HUDEP-2 (cell line): ENCODE results near the gene DHX8.
"Not testable (repeated sequence)": the region's sequence is repeated elsewhere in the genome, so short reads cannot be mapped to it uniquely, and the experiment has no call there.

Source experiments
- DNase-seq, 76 experiments: peaks; one replicate each; lab custom pipeline; 2025; ENCODE audit not compliant: unreplicated experiment in 76 of 76; lab: John Stamatoyannopoulos, UW

The DHX8 gene

DNA sequence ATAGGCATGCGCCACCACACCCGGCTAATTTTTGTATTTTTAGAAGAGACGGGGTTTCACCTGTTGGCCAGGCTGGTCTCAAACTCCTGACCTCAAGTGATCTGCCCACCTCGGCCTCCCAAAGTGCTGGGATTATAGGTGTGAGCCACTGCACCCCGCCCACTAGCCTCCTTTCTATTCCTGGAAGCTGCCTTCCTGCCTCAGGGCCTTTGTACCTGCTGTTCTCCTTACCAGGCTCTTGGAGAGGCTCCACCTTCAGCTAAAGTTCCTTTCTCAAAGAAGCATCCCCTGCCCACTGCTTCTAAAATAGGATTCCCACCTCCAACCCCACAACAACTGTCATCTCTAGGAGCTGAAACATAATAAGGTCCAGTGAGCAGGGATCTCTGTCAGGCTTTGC, 23.9 kb upstream of the DHX8 start:
- DNase-seq: not testable (repeated sequence)

DNA sequence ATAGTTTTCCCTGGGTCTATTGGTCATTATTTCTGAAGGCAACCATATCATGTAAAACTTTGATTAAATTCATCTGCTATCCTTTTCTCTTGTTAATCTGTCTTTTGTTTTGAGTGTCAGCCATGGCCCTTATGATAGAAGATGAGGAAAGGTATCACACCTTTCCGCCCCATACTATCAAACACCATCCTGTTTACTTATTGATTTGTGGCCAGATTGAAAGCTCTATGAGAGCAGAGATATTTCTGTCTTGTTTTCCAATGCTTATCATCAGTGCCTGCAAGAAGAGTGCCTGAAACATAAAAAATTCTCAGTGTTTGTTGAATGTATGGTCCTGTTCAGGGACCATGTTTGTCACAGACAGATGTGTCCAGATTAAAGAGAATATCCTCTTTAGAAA, 22.6 kb upstream of the DHX8 start:
- DNase-seq: no peak

DNA sequence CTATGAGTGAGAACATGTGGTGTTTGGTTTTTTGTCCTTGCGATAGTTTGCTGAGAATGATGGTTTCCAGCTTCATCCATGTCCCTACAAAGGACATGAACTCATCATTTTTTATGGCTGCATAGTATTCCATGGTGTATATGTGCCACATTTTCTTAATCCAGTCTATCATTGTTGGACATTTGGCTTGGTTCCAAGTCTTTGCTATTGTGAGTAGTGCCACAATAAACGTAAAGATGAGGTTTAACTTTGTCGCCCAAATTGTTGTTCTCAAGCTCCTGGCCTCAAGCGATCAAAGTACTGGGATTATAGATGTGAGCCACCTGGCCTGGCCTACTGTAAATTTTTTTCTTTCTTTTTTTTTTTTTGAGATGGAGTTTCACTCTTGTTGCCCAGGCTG, 21.2 kb upstream of the DHX8 start:
- DNase-seq: not testable (repeated sequence)

DNA sequence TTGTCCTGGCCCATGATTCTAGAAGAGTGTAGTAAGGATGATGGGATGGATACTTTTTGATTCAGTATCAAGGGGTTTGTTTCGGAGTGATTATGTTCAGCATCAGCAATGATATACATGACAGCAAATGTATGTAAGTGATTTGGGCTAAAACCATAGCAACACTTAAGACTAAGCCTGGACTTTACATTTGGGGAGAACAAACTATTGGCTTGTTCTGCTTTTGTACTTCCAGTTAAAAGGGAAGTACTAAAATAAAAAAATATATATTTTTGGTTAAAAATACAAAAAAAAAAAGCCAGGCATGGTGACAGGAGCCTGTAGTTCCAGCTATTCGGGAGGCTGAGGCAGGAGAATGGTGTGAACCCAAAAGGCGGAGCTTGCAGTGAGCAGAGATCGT, 20.5 kb upstream of the DHX8 start:
- no peak for DNase-seq

DNA sequence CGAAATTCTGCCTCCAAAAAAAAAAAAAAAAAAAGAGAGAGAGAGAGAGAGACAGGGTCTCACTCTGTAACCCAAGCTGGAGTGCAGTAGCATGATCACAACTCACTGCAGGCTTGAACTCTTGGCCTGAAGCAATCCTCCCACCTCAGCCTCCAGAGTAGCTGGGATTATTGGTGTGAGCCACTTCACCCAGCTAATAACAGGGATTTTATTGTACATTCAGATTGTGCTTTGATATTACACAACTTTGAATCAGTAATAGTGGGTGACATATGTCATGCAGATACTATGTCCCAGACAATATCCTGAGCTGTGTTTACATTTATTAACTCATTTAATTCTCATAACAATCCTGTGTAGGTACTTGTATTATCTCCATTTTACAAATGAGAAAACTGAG, 19.7 kb upstream of the DHX8 start:
- no peak for DNase-seq

DNA sequence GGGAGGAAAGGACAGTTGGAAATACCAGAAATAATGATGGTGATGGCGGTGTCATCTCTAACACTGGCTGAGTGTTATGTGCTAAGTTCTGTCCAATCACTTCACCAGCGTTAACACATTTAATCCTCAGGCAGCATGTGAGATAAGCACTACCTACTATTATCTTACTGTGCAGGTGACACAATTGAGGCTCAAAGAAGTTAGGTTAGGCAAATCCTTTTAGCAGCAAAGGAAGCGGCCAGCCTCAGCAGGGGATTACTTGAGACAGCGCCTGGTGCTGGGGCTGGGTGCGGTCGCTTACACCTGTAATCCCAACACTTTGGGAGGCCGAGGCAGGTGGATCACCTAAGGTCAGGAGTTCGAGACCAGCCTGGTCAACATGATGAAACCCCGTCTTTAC, 18.7 kb upstream of the DHX8 start:
- no peak for DNase-seq

DNA sequence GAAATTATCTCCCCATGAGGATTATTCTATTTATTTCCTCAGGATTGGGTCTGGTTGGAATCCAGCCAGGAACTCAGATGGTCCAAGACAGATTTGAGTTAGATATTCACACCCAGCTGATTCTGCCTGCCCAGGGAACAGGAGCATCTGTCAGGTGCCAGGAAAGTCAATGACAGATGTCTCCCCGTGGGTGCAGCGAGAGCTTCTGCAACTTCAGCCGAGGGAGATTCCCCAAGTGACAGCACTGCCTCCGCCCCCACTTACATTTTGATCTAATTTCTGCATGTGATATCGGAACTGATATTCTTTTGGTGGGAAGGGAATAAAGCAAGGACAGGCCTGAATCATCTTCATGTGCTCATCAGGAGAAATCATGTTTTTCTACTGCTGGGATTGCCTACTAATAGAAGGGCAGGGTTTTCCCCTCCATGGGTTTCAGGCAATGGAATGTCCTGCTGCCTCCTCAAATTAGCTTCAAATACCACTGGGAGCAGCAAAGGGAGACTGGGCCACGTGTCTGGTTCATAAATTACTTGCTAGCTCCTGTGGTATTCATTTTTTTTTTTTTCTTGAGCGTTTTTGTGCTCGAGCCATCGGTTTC, 15.7 kb upstream of the DHX8 start:
- DNase-seq: no peak

DNA sequence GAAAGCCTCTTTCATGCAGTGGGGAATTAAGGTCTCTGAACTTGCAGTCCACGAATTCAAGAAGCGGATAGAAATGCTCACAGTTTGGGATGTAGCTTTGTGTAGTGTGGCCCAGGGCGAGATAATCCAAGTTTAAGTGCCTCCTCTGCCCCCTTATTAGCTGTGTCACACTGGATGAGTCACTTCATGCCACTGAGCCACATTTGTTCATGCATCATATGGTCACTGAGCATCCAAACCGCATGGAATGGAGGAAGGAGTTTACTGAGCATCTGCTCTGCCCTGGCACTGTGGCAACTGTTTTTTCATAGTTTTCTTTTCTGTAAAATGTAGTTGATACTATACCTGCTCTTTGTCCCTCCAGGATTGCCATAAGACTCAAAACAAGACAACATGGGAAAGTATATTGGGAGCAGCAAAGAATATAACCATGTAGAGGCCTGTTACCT, 15.1 kb upstream of the DHX8 start:
- DNase-seq: peak in 2 of 76 experiments; percentile 5 to 6

DNA sequence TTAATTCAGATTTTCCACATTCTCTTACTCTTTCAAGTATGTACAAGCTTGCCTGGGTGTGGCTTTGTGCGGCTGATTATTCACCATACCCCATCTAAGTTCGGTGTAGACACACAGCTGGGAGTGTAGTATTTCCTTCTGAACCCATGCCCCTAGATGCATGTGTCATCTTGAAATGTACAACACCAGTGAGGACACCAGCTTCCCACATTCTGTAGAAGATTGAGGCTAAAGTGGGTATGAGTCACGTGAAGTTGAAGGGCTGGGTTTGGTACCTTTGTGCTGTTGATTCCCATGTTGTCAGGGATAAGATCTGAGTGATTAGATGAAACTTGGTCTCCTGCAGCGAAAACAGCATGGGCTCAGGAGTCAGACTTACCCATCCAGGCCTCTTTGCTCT, 14.6 kb upstream of the DHX8 start:
- no peak for DNase-seq

DNA sequence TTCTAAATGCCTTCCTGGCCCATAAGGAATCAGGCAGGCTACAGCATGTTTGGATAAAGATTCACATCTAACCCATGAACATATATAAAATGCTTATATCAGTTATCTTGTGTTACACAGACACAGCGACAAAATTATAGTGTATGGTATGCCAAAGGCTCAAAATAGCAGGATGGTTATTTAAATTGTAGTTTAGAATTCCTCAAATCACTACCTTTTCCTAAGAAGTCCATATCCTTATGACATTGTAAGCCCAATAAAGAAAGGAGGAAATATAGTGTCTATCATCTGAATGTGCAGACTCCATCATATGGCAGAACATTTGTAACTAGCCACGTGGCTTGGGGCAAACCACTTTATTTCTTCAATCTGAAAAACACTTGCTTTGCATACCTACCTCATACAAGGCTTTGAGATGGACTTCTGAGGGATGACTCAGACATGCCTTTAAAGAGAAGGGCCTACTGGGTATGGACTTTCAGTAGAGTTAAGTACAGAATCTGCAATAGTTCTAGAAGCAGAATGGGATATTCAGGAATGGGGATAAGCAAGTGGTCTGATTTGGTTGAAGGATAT, 12.1 kb upstream of the DHX8 start:
- no peak for DNase-seq

DNA sequence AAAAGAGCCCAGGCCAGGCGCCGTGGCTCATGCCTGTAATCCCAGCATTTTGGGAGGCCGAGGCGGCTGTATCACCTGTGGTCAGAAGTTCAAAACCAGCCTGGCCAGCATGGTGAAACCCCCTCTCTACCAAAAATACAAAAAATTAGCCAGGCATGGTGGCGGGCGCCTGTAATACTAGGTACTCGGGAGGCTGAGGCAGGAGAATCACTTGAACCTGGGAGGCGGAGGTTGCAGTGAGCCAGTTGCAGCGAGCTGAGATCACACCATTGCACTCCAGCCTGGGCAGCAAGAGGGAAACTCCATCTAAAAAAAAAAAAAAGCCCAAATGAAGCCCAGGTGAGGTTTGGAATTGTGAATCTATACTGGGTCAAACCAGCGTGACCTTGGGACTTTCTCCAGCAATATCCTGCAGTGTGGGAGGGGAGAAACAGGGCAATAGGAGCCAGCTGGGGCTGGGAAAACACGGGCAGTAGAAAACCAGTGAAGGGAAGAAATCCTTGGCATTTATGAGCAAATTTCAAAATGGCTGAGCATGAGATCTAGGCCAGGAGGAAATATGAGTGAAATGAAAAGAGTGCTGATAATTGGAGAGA, 8.2 kb upstream of the DHX8 start:
- DNase-seq: no peak

DNA sequence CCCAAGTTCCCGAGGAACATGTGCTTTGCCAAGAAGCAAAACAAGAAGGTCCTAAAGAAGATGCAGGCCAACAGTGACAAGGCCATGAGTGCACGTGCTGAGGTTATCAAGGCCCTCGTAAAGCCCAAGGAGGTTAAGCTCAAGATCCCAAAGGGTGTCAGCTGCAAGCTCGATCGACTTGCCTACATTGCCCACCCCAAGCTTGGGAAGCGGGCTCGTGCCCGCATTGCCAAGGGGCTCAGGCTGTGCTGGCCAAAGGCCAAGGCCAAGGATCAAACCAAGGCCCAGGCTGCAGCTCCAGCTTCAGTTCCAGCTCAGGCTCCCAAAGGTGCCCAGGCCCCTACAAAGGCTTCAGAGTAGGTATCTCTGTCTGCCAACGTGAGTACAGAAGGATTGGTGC, 7.5 kb upstream of the DHX8 start:
- DNase-seq: not testable (repeated sequence)

DNA sequence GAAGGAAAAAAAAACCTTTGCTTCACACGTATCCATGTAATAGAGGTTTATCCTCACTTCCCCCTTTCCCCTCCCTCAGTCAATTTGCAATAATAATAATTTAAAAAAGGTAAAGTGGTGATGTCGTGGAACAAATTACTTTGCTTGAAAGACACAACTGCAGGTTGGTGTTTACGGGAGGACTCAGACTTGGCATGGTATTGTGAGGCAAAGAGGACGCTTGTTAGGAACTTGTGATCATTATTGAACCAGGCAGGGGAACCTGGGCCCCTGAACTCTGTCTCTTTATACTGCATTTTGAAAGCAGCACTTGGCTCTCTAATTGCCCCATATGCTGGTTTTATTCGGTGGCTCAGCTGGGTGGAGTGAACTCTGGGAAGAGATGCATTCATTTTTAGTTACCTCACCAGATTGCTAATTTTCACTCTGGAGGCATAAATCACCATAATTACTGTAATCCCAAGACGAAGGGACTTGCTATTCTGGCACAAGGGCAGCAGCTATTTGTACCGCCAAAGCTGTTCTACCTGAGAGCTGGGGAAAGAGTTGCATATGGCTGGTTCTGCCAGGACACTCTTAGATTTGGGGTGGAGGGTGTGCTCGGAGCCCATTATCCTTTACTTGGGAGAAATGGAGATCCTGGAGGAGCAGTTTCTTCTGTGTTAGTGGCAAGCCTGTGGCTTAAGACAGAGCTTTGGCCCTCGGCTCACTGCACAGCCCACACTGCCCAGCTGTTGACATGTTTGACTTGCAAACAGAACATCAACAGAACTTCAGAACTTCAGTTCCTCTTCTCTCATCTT, 5.7 kb upstream of the DHX8 start:
- no peak for DNase-seq

DNA sequence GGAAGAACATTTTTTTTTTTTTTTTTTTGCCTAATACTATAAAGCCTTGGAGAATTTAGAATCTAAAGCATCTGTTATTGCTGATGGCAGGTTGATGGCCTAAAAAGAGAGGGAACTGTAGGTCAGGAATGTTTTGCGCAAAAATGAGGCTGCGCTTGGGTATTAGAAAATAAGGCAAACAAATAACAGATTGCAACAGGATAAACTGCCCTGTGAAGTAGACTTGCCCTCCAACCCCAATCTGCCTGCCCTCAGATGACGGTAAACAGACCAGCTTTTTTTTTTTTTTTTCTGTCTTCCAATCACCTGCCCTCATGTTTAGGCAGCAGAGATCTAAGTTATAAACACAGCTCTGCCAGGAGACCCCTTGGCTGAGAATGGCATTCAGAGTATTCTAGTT, 3.8 kb upstream of the DHX8 start:
- no peak for DNase-seq

DNA sequence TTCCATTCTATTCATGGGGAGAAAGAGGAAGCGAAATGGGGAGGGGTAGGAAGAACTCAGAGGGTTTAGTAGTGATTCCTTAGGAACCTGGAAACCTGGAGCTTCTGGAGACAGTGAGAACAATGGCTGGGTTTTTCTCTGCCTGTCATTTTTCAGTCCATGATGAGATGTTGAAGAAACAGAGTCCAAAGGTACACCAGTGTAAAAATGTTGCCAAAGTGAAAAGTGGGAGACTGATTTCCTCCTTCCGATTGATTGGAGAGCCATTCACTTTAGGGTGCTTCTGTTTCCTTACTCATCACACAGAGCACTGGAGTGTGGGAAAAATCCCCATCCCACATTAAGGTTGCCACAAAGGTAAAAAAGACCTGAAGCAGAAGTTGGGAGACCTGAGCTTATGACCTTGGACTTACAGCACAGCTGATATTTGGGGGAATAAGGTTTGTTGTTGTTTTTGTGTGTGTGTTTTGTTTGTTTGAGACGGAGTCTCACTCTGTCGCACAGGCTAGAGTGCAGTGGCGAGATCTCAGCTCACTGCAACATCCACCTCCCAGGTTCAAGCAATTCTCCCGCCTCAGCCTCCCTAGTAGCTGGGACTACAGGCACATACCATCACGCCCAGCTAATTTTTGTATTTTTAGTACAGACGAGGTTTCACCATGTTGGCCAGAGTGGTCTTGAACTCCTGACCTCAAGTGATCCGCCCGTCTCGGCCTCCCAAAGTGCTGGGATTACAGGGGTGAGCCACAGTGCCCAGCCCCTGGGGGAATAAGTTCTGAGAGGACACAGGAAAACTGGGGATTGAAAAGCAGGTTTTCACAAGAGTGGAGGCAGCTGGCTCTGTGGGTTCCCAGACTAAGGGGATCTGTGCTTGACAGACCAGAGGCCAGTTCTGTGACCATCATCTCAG, 1.4 kb upstream of the DHX8 start:
- DNase-seq: no peak

DNA sequence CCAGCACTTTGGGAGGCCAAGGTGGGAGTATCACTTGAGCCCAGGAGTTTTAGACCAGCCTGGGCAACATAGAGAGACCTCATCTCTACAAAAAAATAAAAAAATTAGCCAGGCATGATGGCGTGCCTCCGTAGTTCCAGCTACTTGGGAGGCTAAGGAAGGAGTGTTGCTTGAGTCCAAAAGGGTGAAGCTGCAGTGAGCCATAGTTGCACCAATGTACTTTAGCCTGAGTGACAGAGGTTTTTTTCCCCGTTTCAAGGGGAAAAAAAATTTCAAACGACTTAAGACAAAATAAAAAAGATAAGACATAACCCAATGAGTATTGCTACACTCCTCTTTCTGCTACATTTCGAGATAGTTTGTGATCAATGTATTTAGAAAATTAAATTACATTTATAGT, 6.8 kb downstream of the DHX8 start:
- DNase-seq: no peak

DNA sequence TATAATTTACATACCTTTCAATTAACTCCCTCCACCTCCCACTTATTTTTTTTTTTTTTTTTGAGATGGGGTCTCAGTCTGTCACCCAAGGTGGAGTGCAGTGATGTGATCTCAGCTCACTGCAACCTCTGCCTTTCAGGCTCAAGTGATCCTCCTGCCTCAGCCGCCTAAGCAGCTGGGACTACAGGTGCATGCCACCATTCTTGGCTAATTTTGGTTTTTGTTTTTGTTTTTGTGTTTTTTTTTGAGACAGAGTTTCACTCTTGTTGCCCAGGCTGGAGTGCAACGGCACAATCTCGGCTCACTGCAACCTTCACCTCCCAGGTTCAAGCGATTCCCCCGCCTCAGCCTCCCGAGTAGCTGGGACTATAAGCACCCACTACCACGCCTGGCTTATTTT, 25.7 kb downstream of the DHX8 start:
- not testable (repeated sequence) for DNase-seq

DNA sequence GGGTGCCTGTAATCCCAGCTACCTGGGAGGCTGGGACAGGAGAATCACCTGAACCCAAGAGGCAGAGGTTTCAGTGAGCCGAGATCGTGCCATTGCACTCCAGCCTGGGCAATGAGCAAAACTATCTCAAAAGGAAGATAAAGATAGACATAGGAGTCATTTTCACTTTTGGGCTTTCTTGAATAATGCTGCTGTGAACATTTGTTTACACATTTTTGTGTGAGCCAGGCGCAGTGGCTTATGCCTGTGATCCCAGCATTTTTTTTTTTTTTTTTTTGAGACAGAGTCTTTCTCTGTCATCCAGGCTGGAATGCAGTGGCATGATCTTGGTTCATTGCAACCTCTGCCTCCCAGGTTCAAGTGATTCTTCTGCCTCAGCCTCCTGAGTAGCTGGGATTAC, 27.4 kb downstream of the DHX8 start:
- not testable (repeated sequence) for DNase-seq

DNA sequence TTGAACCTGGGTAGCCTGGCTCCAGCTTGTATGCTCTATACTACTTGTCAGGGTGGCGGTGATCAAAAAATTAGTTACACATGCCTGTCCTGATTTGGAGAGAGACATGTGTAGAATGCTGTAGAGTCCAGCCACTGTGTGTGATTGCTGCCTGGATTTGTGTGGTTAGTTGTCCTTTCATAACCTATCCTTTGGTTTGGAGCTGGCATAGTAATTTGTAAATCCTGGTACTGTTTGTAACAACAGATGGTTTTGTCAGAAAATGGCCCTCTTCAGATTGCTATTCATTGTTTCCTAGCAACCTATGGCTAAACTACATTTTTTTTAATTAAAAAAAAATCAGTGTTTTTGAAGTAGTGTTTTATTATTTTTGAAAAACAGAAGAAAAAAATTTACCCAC, 31.9 kb downstream of the DHX8 start:
- DNase-seq: no peak

DNA sequence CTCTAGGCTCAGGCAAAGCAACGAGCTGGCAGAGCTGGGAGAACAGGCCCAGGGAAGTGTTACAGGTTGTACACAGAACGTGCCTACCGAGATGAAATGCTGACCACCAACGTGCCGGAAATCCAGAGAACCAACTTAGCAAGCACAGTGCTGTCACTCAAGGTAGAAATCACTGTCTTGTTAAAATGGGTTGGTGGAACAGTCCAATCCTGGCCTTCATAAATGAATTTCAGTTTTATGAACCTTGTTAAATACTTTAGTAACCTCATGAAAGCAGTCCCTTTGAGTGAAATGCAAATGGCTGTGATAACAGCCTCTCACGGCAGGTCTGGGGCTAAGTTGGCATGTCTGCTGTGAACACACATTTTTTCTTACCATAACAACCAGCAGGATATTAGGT, 33.4 kb downstream of the DHX8 start:
- DNase-seq: no peak
